ENCODE measurements around the gene XRCC1.
A peak's percentile ranks its signal among the peaks of the same experiment; 100 is the strongest.

Gene XRCC1

GRCh38 chr19:43526884-43527859, 48.2 kb downstream of the XRCC1 start, which contains the start of gene ETHE1 (continued):
- TF ChIP-seq SP2 (tag by site-specific recombination; IDR thresholded peaks at IDR 0.05): peak; percentile 85
- TF ChIP-seq PBX3 (CRISPR knock-in tag; IDR thresholded peaks at IDR 0.05): peak; percentile 78; the same call in 1 of the 2 replicates
- peak; percentile 61; the same call in 1 of the 2 replicates for TF ChIP-seq PRDM10 (tag by site-specific recombination; IDR thresholded peaks at IDR 0.05)
- TF ChIP-seq ZNF280D (tag by site-specific recombination; IDR thresholded peaks at IDR 0.05): peak; percentile 62; the same call in 1 of the 2 replicates
- no peak for TF ChIP-seq ZNF621 (tag by site-specific recombination; IDR thresholded peaks at IDR 0.05)
- TF ChIP-seq, protein P1, sequence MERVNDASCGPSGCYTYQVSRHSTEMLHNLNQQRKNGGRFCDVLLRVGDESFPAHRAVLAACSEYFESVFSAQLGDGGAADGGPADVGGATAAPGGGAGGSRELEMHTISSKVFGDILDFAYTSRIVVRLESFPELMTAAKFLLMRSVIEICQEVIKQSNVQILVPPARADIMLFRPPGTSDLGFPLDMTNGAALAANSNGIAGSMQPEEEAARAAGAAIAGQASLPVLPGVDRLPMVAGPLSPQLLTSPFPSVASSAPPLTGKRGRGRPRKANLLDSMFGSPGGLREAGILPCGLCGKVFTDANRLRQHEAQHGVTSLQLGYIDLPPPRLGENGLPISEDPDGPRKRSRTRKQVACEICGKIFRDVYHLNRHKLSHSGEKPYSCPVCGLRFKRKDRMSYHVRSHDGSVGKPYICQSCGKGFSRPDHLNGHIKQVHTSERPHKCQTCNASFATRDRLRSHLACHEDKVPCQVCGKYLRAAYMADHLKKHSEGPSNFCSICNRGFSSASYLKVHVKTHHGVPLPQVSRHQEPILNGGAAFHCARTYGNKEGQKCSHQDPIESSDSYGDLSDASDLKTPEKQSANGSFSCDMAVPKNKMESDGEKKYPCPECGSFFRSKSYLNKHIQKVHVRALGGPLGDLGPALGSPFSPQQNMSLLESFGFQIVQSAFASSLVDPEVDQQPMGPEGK (tag by site-specific recombination; IDR thresholded peaks at IDR 0.05): peak; percentile 94
- TF ChIP-seq ZBTB17 (tag by site-specific recombination; IDR thresholded peaks at IDR 0.05): peak; percentile 98
- peak; percentile 47; the same call in 1 of the 2 replicates for TF ChIP-seq ZBTB11 (tag by site-specific recombination; conservative IDR thresholded peaks at IDR 0.05; ENCODE audit: low read depth)
- peak; percentile 100 for TF ChIP-seq ZNF692 (tag by site-specific recombination; IDR thresholded peaks at IDR 0.05)
- TF ChIP-seq KLF16 (tag by site-specific recombination; IDR thresholded peaks at IDR 0.05): peak; percentile 91
- peak; percentile 52 for TF ChIP-seq GLIS1 (tag by site-specific recombination; IDR thresholded peaks at IDR 0.05)
- peak; percentile 73 for TF ChIP-seq ZSCAN30 (tag by site-specific recombination; IDR thresholded peaks at IDR 0.05)
- TF ChIP-seq ZNF24 (tag by site-specific recombination; IDR thresholded peaks at IDR 0.05): no peak
- TF ChIP-seq, protein P2, sequence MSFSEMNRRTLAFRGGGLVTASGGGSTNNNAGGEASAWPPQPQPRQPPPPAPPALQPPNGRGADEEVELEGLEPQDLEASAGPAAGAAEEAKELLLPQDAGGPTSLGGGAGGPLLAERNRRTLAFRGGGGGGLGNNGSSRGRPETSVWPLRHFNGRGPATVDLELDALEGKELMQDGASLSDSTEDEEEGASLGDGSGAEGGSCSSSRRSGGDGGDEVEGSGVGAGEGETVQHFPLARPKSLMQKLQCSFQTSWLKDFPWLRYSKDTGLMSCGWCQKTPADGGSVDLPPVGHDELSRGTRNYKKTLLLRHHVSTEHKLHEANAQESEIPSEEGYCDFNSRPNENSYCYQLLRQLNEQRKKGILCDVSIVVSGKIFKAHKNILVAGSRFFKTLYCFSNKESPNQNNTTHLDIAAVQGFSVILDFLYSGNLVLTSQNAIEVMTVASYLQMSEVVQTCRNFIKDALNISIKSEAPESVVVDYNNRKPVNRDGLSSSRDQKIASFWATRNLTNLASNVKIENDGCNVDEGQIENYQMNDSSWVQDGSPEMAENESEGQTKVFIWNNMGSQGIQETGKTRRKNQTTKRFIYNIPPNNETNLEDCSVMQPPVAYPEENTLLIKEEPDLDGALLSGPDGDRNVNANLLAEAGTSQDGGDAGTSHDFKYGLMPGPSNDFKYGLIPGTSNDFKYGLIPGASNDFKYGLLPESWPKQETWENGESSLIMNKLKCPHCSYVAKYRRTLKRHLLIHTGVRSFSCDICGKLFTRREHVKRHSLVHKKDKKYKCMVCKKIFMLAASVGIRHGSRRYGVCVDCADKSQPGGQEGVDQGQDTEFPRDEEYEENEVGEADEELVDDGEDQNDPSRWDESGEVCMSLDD (tag by site-specific recombination; IDR thresholded peaks at IDR 0.05): peak; percentile 62; the same call in 1 of the 2 replicates
- TF ChIP-seq ZBTB48 (tag by site-specific recombination; IDR thresholded peaks at IDR 0.05): peak; percentile 80
- no peak for TF ChIP-seq ZNF391 (tag by site-specific recombination; IDR thresholded peaks at IDR 0.05; ENCODE audit: borderline replicate concordance, low read depth)
- TF ChIP-seq ZNF501 (tag by site-specific recombination; IDR thresholded peaks at IDR 0.05): peak; percentile 52; the same call in 1 of the 2 replicates
- TF ChIP-seq ZBTB21 (tag by site-specific recombination; IDR thresholded peaks at IDR 0.05): no peak; the same call in 1 of the 2 replicates

All from HEK293 (cell line).